ENCODE measurements around the gene KPNA1.
"Not testable (repeated sequence)": the region's sequence is repeated elsewhere in the genome, so short reads cannot be mapped to it uniquely, and the experiment has no call there.

KPNA1 gene

GRCh38 chr3:122519693-122520092, 5.0 kb upstream of the KPNA1 start:
- no peak for DNase-seq

- no peak for DNase-seq
Observed at GRCh38 chr3:122516846-122517360, 2.2 kb upstream of the KPNA1 start.

GRCh38 chr3:122515870-122516269, 1.1 kb upstream of the KPNA1 start:
- DNase-seq = no peak

GRCh38 chr3:122515020-122515468, 305 bp upstream of the KPNA1 start:
- no peak for DNase-seq

- DNase-seq = peak; percentile 43
Observed at GRCh38 chr3:122513386-122514122, 1.2 kb downstream of the KPNA1 start.

GRCh38 chr3:122512284-122512683, 2.5 kb downstream of the KPNA1 start:
- no peak for DNase-seq

GRCh38 chr3:122510878-122511535, 3.7 kb downstream of the KPNA1 start:
- DNase-seq = no peak

GRCh38 chr3:122508944-122509343, 5.8 kb downstream of the KPNA1 start:
- not testable (repeated sequence) for DNase-seq

GRCh38 chr3:122508135-122508914, 6.4 kb downstream of the KPNA1 start:
- DNase-seq = no peak

- no peak for DNase-seq
Observed at GRCh38 chr3:122506450-122506849, 8.3 kb downstream of the KPNA1 start.

- no peak for DNase-seq
Observed at GRCh38 chr3:122505676-122506075, 9.1 kb downstream of the KPNA1 start.

- no peak for DNase-seq
Observed at GRCh38 chr3:122502941-122503340, 11.8 kb downstream of the KPNA1 start.

GRCh38 chr3:122502139-122502538, 12.6 kb downstream of the KPNA1 start:
- no peak for DNase-seq

- DNase-seq = peak; percentile 4
Observed at GRCh38 chr3:122500964-122501363, 13.8 kb downstream of the KPNA1 start.

- DNase-seq = no peak
Observed at GRCh38 chr3:122498152-122498551, 16.6 kb downstream of the KPNA1 start.

- peak; percentile 73 for DNase-seq
Observed at GRCh38 chr3:122497425-122497824, 17.3 kb downstream of the KPNA1 start.

- no peak for DNase-seq
Observed at GRCh38 chr3:122496508-122496907, 18.2 kb downstream of the KPNA1 start.

GRCh38 chr3:122493296-122493695, 21.4 kb downstream of the KPNA1 start:
- DNase-seq = no peak

- DNase-seq = no peak
Observed at GRCh38 chr3:122488262-122488973, 26.3 kb downstream of the KPNA1 start.

- no peak for DNase-seq
Observed at GRCh38 chr3:122484985-122485384, 29.8 kb downstream of the KPNA1 start.

- DNase-seq = no peak
Observed at GRCh38 chr3:122481390-122481789, 33.3 kb downstream of the KPNA1 start.

- no peak for DNase-seq
Observed at GRCh38 chr3:122476532-122476931, 38.2 kb downstream of the KPNA1 start.

- no peak for DNase-seq
Observed at GRCh38 chr3:122475316-122475715, 39.4 kb downstream of the KPNA1 start.

All from kidney glomerular epithelial cell (primary cell).